NCI-H1436 (cell line): ENCODE measurements around the gene MRPL19.
"Not testable (repeated sequence)": the region's sequence is repeated elsewhere in the genome, so short reads cannot be mapped to it uniquely, and the experiment has no call there.

Experiments used
- DNase-seq: peaks from one replicate; lab custom pipeline; 2025; lab: John Stamatoyannopoulos, UW

Gene MRPL19

DNA sequence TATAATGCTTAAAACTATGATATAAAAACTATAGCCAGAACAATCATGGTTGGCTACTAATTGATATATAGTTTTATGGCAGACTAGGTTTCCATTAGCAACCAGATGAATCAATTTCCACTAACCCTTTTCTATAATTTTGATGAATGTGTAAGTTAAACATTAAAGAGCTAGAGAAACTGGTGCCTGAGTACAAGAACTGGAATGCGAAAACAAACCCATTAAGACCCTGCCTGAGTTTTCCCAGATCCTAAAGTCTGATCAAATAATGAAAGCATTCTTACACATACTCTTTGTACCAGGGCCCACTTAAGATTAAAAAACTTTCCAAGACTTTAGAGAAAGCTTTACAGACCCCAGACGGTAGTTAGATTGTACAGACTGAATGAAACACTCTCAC is 21.3 kb downstream of the MRPL19 start:
- DNase-seq = no peak

DNA sequence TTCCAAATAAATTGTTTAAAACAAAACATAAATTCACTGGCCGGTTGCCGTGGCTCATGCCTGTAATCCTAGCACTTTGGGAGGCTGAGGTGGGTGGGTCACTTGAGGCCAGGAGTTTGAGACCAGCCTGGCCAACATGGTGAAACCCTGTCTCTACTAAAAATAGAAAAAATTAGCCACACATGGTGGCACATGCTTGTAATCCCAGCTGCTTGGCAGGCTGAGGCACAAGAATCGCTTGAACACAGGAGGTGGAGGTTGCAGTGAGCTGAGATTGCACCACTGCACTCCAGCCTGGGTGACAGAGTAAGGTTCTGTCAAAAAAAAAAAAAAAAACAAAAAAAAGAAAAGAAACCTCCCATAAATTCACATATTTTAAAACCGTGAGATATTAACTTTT is 28.8 kb downstream of the MRPL19 start:
- DNase-seq = not testable (repeated sequence)

DNA sequence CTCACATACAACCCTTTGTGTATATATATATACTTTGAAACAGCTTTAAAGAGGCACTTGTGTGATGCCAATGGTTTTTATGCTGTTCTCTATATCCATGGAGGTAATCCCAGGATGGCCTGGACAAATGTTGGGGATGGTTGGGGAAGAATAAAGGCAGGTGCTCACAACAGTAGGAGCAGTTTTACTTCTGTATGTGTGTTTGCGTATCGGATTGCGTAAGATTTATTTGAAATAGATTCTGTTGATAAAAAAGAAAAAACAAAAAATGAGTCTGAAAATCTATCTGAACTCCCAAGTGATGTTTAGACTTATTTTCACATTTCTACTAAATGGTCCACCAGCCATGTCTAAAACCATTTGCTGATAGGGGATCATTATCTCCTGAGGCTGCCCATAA is 29.3 kb downstream of the MRPL19 start:
- DNase-seq = no peak

DNA sequence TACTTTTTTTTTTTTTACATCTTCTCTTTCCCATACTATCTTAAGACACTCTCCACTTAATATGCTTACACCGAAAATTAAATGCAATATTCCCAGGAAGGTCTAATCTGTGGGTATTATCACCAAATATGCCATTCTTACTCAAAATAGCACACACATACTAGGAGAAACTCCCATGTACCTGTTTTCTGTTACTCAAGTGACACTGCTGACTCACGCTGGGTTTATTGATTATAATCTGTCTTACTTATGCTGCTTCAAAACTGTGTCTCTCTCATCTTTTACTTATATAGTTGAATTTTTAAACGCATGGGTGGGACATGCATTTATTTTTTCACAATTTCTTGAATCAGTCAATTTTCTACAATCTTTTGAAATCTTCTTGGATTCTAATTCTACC is 29.9 kb downstream of the MRPL19 start:
- DNase-seq = no peak

DNA sequence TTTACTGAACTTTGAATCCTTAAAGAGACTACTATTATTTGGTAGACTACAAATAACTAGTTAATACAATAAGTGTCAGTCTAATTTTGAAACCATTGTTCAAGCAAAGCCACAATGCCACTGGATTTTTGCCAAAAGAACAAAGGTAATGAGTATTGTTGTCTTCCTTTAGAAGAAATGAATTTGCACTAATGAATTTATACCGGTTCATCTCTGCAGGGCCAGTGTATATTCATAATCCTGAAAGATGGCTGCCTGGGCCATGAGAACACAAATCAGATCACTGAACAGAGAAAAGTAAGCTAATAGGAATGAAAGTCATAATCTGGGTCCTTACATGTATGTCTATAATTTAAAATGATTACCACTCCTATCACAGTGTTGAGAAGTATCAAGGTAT is 33.0 kb downstream of the MRPL19 start:
- no peak for DNase-seq

DNA sequence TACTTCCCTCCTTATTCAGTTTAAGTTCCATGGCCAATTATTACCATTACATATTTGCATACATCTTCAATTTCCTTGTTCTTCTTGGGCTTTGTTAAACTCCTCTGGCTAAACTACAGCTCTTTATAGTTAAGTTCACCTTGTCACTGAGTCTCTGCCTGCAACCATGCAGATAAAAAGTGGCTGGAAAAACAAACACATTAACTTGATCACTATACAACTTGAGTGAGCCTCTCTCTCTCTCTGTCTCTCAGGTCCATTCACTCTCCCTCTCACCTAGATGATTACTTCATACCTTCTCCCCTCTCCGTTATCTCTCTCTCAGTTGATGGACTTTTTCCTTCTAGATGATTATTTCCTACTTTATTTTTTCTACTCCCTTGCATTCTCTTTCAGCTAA is 33.8 kb downstream of the MRPL19 start:
- no peak for DNase-seq

DNA sequence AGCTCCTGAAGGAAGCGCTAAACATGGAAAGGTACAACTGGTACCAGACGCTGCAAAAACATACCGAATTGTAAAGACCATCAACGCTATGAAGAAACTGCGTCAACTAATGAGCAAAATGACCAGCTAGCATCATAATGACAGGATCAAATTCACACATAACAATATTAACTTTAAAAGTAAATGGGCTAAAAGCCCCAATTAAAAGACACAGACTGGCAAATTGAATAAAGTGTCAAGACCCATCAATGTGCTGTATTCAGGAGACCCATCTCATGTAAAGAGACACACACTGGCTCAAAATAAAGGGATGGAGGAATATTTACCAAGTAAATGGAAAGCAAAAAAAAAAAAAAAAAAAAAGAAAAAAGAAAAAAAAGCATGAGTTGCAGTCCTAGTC is 36.8 kb downstream of the MRPL19 start:
- DNase-seq = not testable (repeated sequence)

DNA sequence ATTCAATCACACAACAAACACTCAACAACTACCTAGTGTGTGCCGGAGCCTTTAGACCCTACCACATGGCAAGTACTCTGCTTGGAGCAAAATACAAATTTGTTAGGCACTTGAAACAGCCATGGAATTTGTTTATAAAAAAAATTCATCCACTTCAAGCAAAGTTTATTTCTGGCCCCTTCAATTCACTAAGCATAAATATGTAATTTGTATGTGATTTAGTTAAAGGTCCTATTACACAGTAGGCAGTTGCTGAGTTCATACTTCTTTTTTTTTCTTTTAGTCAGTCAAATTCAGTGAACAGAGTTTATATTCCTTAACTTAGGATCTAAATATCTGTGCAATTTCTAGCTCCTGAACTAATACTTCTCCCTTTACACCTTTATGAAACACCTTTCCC is 41.6 kb downstream of the MRPL19 start:
- no peak for DNase-seq

DNA sequence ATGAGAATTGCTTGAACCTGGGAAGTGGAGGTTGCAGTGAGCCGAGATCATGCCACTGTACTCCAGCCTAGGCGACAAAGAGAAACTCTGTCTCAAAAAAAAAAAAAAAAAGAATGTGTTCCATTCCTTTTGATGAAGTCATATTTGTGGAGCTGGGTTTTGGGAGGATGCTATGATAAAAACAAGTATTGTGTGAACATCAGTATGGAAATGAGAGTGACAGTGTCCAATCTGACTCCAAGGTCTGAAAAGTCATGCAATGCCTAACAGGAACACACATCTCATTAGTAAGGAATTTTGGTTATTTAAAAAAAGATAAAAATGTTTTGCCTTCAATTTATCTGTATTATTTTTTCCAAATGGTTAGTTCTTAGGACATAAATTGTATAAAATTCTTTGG is 52.3 kb downstream of the MRPL19 start:
- DNase-seq = no peak

DNA sequence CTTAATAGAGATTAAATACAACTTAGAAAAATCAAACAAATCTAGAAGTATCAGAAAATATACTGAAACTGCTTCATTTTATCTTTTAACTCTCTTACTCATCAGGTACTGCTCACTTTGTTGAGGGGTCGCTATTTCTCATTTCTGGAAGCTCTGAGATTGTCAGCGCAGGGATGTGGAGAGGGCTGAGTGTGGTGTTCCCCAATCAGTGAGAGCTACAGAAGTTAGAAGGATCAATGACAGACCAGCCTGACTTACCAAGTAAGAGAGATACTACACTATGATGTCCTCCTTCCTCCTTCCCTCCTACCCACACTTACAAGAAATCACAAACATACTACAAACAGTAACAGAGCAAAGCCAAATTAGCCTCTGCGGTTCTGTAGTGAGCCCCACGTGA is 56.0 kb downstream of the MRPL19 start:
- no peak for DNase-seq

DNA sequence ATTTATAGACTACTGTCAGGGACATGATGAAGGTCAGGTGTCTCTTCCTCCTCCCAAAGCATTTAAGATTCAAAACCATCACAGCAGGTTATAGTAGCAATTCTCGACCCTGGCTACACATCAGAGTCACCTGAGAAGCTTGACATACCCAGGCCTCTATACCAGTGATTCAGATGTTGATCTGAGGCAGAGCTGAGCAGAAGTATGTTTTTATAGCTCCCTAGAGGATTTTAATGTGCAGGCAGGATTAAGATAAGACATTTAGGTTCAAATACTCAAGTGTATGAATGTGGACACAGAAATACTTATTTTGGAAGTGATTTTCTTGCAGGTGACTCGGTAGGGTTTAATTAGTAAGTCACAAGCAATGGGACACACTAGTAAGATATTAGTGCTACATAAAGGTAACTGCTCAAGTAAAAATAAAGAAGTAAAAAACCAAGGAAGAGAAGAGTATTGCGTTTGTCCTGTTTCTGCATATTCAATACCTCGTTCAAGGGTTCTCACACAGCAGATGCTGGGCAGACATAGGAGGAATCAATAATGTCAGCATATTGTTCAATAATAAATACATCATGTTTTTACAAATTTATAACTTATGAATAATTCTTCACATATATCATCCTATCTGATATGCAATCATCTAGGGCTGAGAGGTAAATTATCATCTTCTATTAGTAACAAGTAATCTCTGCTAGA is 57.2 kb downstream of the MRPL19 start:
- no peak for DNase-seq

DNA sequence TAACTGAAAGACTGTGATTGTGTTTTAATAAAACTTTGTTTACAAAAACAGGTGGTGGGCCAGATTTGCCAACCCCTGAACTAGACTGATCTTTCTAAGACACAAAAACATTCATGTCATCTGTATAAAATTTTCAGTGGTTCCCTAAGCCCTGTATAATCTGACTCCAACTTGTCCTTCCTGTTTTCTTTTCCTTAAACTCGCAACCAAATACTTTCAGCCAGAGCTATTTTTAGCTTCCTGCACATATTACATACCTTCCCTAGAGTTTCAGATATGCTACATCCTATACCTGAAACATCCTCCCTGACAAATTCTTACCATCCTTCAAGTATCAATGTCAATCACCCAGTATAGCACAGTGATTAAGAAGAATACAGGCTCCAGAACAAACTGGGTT is 59.3 kb downstream of the MRPL19 start:
- no peak for DNase-seq

DNA sequence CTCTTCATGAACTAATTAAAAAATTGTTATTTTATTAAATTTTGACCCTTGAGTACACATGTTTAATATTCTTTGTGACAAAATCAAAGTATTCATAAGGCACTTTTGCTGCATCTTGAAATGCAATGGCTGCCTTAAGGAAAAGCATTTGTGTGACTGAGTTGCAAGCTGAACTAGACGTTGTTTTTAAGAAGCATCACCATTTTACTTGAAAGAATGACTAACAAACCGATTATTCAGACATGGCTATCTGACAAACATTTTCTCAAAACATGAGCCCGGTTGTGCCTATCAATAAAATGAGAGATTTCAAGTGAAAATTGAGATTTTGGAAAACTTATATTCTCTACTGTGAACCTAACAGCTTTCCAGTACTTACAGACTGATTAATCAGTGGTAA is 61.3 kb downstream of the MRPL19 start:
- no peak for DNase-seq

DNA sequence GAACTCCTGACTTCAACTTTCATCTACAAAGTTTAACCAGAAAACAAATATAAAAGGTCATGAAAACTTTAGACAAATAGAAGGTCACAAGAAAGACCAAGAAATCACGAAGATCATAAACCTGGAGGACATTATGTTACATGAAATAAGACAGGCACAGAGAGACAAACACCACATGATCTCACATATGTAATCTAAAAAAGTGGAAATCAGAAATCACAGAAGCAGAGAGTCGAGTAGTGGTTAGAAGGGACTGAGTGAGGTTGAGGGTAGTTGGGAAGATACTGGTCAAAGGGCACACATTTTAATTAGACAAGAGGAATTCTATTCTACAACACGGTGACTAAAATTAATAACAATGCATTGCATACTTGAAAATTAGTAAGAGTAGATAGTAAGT is 62.7 kb downstream of the MRPL19 start:
- DNase-seq = no peak

DNA sequence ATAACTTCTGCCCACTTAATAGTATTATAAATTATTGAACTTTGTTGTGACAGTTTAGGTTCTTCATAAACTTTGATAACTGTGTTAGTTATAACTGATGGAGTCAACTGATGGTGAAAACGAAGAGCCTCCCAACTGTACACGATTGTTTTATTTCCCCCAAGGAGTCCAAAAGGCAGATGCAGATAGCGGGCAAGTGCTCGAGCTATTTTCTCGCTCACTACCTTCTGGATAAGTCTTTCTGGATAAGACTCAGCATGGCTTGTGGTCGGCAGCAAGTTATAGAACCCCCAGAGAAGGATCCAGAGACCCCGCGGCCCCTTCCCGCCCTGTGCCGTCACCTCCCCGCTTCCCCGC is 63.6 kb downstream of the MRPL19 start:
- no peak for DNase-seq

DNA sequence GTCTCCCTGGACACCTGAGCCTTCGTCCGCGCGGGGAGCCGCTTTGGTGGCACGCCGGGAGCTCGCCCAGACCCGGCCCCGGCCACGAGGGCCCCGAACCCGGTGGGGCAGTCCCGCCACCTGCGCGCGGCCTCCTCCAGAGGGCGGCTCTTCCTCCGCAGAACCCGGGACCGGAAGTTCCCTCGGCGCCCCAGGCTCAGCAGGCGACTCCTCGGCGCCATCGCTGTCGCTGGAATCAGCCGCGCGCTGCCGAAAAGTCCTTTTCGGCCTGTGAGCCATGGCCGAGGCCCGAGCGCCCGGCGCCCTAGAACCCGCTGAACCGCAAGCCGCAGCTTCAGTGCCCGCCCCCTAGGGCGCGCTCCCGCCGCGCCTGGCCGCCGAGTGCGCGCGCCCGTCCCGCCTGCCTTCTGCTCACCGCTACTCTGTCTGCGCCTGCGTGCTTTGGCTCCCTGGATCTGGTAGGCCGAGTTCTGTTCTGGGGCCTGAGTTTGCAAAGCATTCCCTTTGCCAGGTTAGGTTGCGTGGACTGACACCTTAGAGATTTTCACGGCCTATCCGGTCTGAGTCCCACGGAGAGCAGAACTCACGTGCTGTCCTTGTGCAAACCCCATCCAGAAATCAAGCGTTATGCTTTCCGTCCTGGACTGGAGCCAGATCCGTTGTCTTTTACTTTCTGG is 64.1 kb downstream of the MRPL19 start, which contains the start of gene GCFC2:
GCFC2 (minus strand) TSS at position 339 of the 677 bp plus-strand sequence; CDS start at position 279, 60 bp downstream.
- DNase-seq = peak; percentile 86

DNA sequence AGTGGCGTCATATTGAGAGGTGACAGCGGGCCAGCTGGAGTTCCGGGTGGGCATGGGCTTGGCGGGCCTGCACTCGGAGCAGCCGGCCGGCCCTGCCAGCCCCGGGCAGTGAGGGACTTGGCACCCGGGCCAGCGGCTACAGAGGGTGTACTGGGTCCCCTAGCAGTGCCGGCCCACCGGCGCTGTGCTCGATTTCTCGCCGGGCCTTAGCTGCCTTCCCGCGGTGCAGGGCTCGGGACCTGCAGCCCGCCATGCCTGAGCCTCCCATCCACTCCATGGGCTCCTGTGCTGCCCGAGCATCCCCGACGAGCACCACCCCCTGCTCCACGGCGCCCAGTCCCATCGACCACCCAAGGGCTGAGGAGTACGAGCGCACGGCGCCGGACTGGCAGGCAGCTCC is 65.0 kb downstream of the MRPL19 start:
- DNase-seq = not testable (repeated sequence)

DNA sequence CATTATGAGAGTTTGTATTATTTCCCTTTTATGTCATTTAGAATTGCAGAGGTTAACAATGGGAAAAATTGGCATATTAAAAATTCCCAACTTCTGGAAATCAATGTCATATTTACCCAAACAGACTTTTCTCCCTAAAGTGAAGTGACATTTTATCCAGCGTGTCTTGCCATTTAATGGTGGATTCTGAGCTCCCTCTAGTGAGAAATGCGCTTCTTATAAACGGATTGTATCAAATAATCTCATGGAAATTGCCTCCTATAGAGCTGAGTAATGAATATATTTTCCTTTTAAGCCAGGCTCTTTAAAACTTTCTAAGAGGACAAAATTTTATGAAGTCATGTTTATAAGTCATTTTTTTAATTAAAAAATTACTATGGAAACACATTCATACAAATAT is 69.8 kb downstream of the MRPL19 start:
- DNase-seq = no peak

DNA sequence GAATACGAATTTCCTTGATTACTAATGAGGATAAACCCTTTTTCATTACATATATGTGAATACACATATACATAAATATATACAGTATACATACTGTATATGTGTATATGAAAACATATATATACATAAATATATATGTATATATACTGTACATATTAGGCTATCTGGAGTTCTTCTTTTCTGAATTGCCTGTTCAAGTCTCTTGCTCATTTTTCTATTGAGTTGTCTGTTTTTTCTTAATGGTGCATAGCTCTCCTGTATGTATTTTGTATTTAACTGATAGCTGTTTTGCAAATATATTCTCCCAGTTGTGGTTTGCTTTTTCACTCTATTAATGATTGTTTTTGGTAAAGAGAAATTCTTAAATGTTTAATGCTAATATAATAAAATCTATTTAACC is 73.0 kb downstream of the MRPL19 start:
- DNase-seq = no peak

DNA sequence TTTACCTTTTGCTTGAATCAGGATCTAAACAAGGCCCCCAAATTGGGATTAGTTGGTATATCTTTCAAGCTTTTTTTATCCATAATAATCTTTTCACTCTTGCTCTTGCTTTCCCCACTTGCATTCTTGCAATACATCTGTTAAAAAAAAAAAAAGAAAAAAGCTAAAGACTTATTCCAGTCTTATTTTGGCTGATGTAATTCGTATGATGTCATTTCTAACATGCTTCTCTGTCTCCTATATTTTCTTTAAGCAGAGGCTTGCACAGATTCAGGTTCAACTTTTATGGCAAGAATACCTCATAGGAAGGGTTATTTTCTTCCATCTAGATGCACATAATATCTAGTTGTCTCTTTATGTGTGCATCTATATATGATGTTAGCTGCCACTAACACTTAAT is 73.9 kb downstream of the MRPL19 start:
- no peak for DNase-seq

DNA sequence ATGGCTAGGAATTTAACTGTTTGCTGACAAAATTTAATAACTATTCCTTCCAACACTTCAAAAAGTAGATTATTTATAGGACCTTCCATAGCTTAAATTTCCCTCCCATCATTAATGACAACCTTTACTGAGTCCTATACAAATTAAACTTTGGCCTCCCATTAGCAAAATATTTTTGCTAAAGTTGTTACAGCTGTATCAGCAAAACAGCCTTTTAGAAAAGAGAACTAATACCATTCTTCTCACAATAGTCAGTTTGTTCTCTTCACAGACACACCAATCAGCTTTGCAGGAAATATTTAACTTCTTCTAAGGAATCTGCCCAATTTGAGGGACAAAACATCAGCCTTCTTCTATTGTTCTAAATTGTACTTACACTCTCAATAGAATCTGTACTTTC is 76.1 kb downstream of the MRPL19 start:
- no peak for DNase-seq

DNA sequence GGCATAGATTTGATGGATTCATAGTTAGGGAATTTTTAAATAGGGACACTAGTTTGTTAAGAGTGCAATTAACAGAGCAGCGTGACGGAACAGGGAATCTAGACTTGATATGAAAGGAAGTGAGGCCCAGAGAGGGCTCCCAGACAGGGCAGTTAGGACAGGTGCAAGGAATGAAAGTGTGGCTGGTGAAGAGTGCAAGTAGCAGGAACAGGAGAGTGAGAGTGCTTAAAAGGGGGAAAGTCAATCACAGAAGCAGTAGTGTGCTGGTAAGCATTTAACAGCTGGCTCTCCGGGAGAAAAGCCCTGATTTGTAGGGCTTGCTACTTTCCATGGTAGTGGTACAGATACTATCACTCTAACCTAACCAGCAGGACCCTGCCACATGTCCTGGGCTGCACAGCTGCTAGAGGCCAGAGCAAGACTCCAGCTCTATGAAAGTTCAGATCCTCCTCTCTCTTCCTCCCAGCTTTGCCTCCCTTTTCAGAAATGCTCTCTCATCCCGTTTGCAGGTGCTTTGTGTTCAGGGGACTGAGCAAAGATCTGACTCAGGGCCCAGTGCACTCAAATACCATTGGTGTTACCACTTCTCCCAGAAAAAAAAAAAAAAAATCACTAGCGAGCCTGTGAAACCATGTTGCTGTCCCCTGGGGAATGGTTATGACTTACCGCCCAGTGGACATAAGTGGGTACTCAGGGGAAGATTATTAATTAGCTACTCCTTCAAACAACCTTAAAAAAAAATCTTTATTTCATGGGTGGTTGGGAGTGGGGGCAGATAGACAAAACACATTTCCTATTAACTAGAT is 82.2 kb downstream of the MRPL19 start:
- DNase-seq = no peak

DNA sequence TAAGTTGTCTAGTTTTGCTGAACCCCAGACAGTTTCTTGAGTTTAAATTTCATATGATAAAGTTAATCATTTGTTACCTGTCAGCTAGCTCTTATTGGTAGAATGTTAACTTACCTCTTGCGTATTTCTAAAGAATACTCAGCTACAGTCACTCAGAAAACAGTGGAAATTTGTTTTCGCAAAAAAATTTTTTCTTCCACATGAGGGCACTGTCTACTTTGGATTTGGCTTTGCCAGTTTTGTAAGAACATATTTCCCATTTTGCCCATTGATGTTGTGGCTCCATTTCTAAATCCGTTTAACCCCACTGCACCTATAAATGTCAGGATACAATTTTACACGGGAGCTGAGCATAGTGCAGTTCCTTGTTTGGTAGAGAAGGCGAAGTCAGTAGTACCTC is 83.3 kb downstream of the MRPL19 start:
- DNase-seq = no peak
